ENCODE results near the gene RPL10A.

The RPL10A gene

GRCh38 chr6:35475573-35475972 is 7.4 kb downstream of the RPL10A start:
- DNase-seq (ENCODE audit: low read depth, low spot score), result no peak
- TF ChIP-seq CTCF (IDR thresholded peaks at IDR 0.05; ENCODE audit: insufficient read depth, low read length, missing control alignments), result no peak
- ChIA-PET CTCF (interaction anchor here (1.0 to 1.7 kb wide), 2 partner anchors 14 to 261 kb away, joined by 3 to 4 read pairs; no protein-coding TSS in a partner anchor), POLR2A (interaction anchor here (0.7 kb wide), 2 partner anchors 15 to 22 kb away, joined by 3 read pairs; no protein-coding TSS in a partner anchor)
- no peak overlapping the region for H3K4me3 ChIP-seq (ENCODE audit: low read depth, low read length)

- DNase-seq (ENCODE audit: low read depth, low spot score), result no peak
- no peak for TF ChIP-seq CTCF (IDR thresholded peaks at IDR 0.05; ENCODE audit: insufficient read depth, low read length, missing control alignments)
- POLR2A ChIA-PET, result interaction anchor here (0.7 kb wide), 1 partner anchor 14 kb away, joined by 3 read pairs; no protein-coding TSS in a partner anchor
- no peak overlapping the region for H3K4me3 ChIP-seq (ENCODE audit: low read depth, low read length)
- CTCF ChIA-PET, result interaction anchor here (1.7 kb wide), 1 partner anchor 14 kb away, joined by 3 read pairs; no protein-coding TSS in a partner anchor
These were observed 7.8 kb downstream of the RPL10A start for GRCh38 chr6:35476004-35476403.

- DNase-seq (ENCODE audit: low read depth, low spot score), result no peak
These were observed 8.8 kb downstream of the RPL10A start for GRCh38 chr6:35477028-35477427.

GRCh38 chr6:35477551-35478179 is 9.5 kb downstream of the RPL10A start:
- no peak for DNase-seq (ENCODE audit: low read depth, low spot score)
- TF ChIP-seq CTCF (IDR thresholded peaks at IDR 0.05; ENCODE audit: insufficient read depth, low read length, missing control alignments), result no peak
- CTCF ChIA-PET, result interaction anchor here (0.7 to 1.3 kb wide), 3 partner anchors 10 to 564 kb away, joined by 3 read pairs; no protein-coding TSS in a partner anchor
- no peak overlapping the region for H3K4me3 ChIP-seq (ENCODE audit: low read depth, low read length)
- POLR2A ChIA-PET, result interaction anchor here (1.3 to 1.4 kb wide), 2 partner anchors 9 to 12 kb away, joined by 3 to 5 read pairs; partner anchors contain the start of gene RPL10A

More at GRCh38 chr6:35477028-35477427, 8.8 kb downstream of the RPL10A start:
- ChIA-PET POLR2A (interaction anchor here (1.3 kb wide), 1 partner anchor 13 kb away, joined by 3 read pairs; no protein-coding TSS in a partner anchor), CTCF (interaction anchor here (1.2 to 1.3 kb wide), 2 partner anchors 9 to 184 kb away, joined by 3 read pairs; no protein-coding TSS in a partner anchor)
- no peak overlapping the region for H3K4me3 ChIP-seq (ENCODE audit: low read depth, low read length)
- TF ChIP-seq CTCF (IDR thresholded peaks at IDR 0.05; ENCODE audit: insufficient read depth, low read length, missing control alignments), result no peak

- TF ChIP-seq CTCF (IDR thresholded peaks at IDR 0.05; ENCODE audit: insufficient read depth, low read length, missing control alignments), result no peak
- CTCF ChIA-PET, result interaction anchor here (0.7 to 1.3 kb wide), 3 partner anchors 11 to 565 kb away, joined by 3 read pairs; no protein-coding TSS in a partner anchor
- DNase-seq (ENCODE audit: low read depth, low spot score), result no peak
- H3K4me3 ChIP-seq (ENCODE audit: low read depth, low read length), result no peak overlapping the region
- POLR2A ChIA-PET, result interaction anchor here (1.3 to 1.4 kb wide), 2 partner anchors 9 to 11 kb away, joined by 3 to 5 read pairs; partner anchors contain the start of gene RPL10A
These were observed 10.1 kb downstream of the RPL10A start for GRCh38 chr6:35478259-35478658.

GRCh38 chr6:35480176-35480575 is 12.0 kb downstream of the RPL10A start:
- POLR2A ChIA-PET, result interaction anchor here (2.5 kb wide), 1 partner anchor 9 kb away, joined by 13 read pairs; no protein-coding TSS in a partner anchor
- CTCF ChIA-PET, result interaction anchor here (0.7 to 2.2 kb wide), 5 partner anchors 8 to 25 kb away, joined by 3 to 7 read pairs (median 3); no protein-coding TSS in a partner anchor
- H3K4me3 ChIP-seq (ENCODE audit: low read depth, low read length), result no peak overlapping the region
- no peak for DNase-seq (ENCODE audit: low read depth, low spot score)
- TF ChIP-seq CTCF (IDR thresholded peaks at IDR 0.05; ENCODE audit: insufficient read depth, low read length, missing control alignments), result no peak

Data from AG04449 (cell line).